Activated T-cell treated with anti-CD3 and anti-CD28 coated beads, Interleukin-2, amount 50 U/mL, for 24 hours (primary cell): Measurements from ENCODE around the gene PACRG.

Source experiments
- DNase-seq: peaks from one replicate; pipeline ENCODE4 v3.0.0-alpha.2; 2020
- H3K27ac Mint-ChIP-seq: 2 replicates; pipeline ENCODE4 v1.8.0; 2020; ENCODE audit warnings: mild to moderate bottlenecking, mixed read lengths
- H3K27me3 Mint-ChIP-seq: 2 replicates; pipeline ENCODE4 v1.8.0; 2020; ENCODE audit warnings: mixed read lengths
- H3K36me3 Mint-ChIP-seq: 2 replicates; pipeline ENCODE4 v1.8.0; 2020; ENCODE audit warnings: low read depth, mixed read lengths
- H3K4me1 Mint-ChIP-seq: 2 replicates; pipeline ENCODE4 v1.8.0; 2020; ENCODE audit warnings: low read depth, mixed read lengths
- H3K4me3 Mint-ChIP-seq: 2 replicates; pipeline ENCODE4 v1.8.0; 2020; ENCODE audit warnings: mild to moderate bottlenecking, moderate library complexity, mixed read lengths
- H3K9me3 Mint-ChIP-seq: 2 replicates; pipeline ENCODE4 v1.8.0; 2020; ENCODE audit warnings: mixed read lengths

Gene PACRG

GRCh38 chr6:162700966-162701365 lies 26.8 kb upstream of the PACRG start:
- Mint-ChIP-seq H3K4me1 (no peaks in the 10 kb centered on the region), H3K4me3 (no peak overlapping the region), H3K36me3 (no peaks in the 10 kb centered on the region), H3K27me3 (no peaks in the 10 kb centered on the region), H3K9me3 (no peaks in the 10 kb centered on the region), H3K27ac (no peak overlapping the region)
- no peak for DNase-seq

- Mint-ChIP-seq H3K4me3 (no peak overlapping the region), H3K27ac (no peak overlapping the region), H3K27me3 (no peaks in the 10 kb centered on the region), H3K9me3 (no peaks in the 10 kb centered on the region), H3K36me3 (no peaks in the 10 kb centered on the region), H3K4me1 (peaks cover 3% of the 10 kb centered on the region)
- no peak for DNase-seq
These were observed 26.2 kb upstream of the PACRG start for GRCh38 chr6:162701551-162701950.

GRCh38 chr6:162702446-162702845 lies 25.3 kb upstream of the PACRG start:
- DNase-seq: no peak
- peaks cover 3% of the 10 kb centered on the region for H3K4me1 Mint-ChIP-seq
- H3K27ac Mint-ChIP-seq: no peak overlapping the region
- no peaks in the 10 kb centered on the region for H3K9me3 Mint-ChIP-seq
- no peak overlapping the region for H3K4me3 Mint-ChIP-seq
- no peaks in the 10 kb centered on the region for H3K27me3 Mint-ChIP-seq
- no peaks in the 10 kb centered on the region for H3K36me3 Mint-ChIP-seq

GRCh38 chr6:162704001-162704400 lies 23.8 kb upstream of the PACRG start:
- Mint-ChIP-seq H3K36me3 (no peaks in the 10 kb centered on the region), H3K27ac (no peak overlapping the region), H3K27me3 (no peaks in the 10 kb centered on the region), H3K9me3 (no peaks in the 10 kb centered on the region), H3K4me1 (peaks cover 3% of the 10 kb centered on the region), H3K4me3 (no peak overlapping the region)
- no peak for DNase-seq

GRCh38 chr6:162705736-162706135 lies 22.0 kb upstream of the PACRG start:
- no peak overlapping the region for H3K4me3 Mint-ChIP-seq
- DNase-seq: no peak
- no peaks in the 10 kb centered on the region for H3K9me3 Mint-ChIP-seq
- no peak overlapping the region for H3K27ac Mint-ChIP-seq
- H3K27me3 Mint-ChIP-seq: no peaks in the 10 kb centered on the region
- peaks cover 3% of the 10 kb centered on the region for H3K4me1 Mint-ChIP-seq
- no peaks in the 10 kb centered on the region for H3K36me3 Mint-ChIP-seq

- Mint-ChIP-seq H3K36me3 (no peaks in the 10 kb centered on the region), H3K4me3 (no peak overlapping the region), H3K4me1 (peaks cover 3% of the 10 kb centered on the region), H3K27me3 (no peaks in the 10 kb centered on the region), H3K27ac (no peak overlapping the region), H3K9me3 (no peaks in the 10 kb centered on the region)
- no peak for DNase-seq
These were observed 21.5 kb upstream of the PACRG start for GRCh38 chr6:162706232-162706631.

GRCh38 chr6:162708971-162709370 lies 18.8 kb upstream of the PACRG start:
- DNase-seq: no peak
- H3K9me3 Mint-ChIP-seq: no peaks in the 10 kb centered on the region
- H3K27ac Mint-ChIP-seq: no peak overlapping the region
- peaks cover 2% of the 10 kb centered on the region for H3K36me3 Mint-ChIP-seq
- H3K4me1 Mint-ChIP-seq: peaks cover 3% of the 10 kb centered on the region
- H3K4me3 Mint-ChIP-seq: no peak overlapping the region
- H3K27me3 Mint-ChIP-seq: no peaks in the 10 kb centered on the region

GRCh38 chr6:162709431-162709830 lies 18.3 kb upstream of the PACRG start:
- Mint-ChIP-seq H3K27me3 (no peaks in the 10 kb centered on the region), H3K36me3 (peaks cover 2% of the 10 kb centered on the region), H3K9me3 (no peaks in the 10 kb centered on the region), H3K4me1 (peaks cover 3% of the 10 kb centered on the region), H3K4me3 (no peak overlapping the region), H3K27ac (no peak overlapping the region)
- no peak for DNase-seq

- no peaks in the 10 kb centered on the region for H3K27me3 Mint-ChIP-seq
- H3K4me1 Mint-ChIP-seq: peaks cover 3% of the 10 kb centered on the region
- H3K36me3 Mint-ChIP-seq: peaks cover 2% of the 10 kb centered on the region
- no peak for DNase-seq
- no peak overlapping the region for H3K4me3 Mint-ChIP-seq
- H3K9me3 Mint-ChIP-seq: no peaks in the 10 kb centered on the region
- H3K27ac Mint-ChIP-seq: no peak overlapping the region
These were observed 17.4 kb upstream of the PACRG start for GRCh38 chr6:162710419-162710818.

GRCh38 chr6:162710936-162711335 lies 16.8 kb upstream of the PACRG start:
- DNase-seq: no peak
- no peaks in the 10 kb centered on the region for H3K9me3 Mint-ChIP-seq
- no peak overlapping the region for H3K27ac Mint-ChIP-seq
- H3K4me3 Mint-ChIP-seq: no peak overlapping the region
- peaks cover 3% of the 10 kb centered on the region for H3K4me1 Mint-ChIP-seq
- no peaks in the 10 kb centered on the region for H3K27me3 Mint-ChIP-seq
- peaks cover 2% of the 10 kb centered on the region for H3K36me3 Mint-ChIP-seq

GRCh38 chr6:162711376-162711775 lies 16.4 kb upstream of the PACRG start:
- DNase-seq: no peak
- H3K36me3 Mint-ChIP-seq: peaks cover 2% of the 10 kb centered on the region
- H3K4me3 Mint-ChIP-seq: no peak overlapping the region
- H3K4me1 Mint-ChIP-seq: peaks cover 1% of the 10 kb centered on the region
- no peaks in the 10 kb centered on the region for H3K27me3 Mint-ChIP-seq
- no peaks in the 10 kb centered on the region for H3K9me3 Mint-ChIP-seq
- no peak overlapping the region for H3K27ac Mint-ChIP-seq

- no peaks in the 10 kb centered on the region for H3K27me3 Mint-ChIP-seq
- no peak overlapping the region for H3K27ac Mint-ChIP-seq
- no peaks in the 10 kb centered on the region for H3K4me1 Mint-ChIP-seq
- H3K36me3 Mint-ChIP-seq: peaks cover 2% of the 10 kb centered on the region
- H3K9me3 Mint-ChIP-seq: peaks cover 4% of the 10 kb centered on the region
- no peak overlapping the region for H3K4me3 Mint-ChIP-seq
- no peak for DNase-seq
These were observed 15.1 kb upstream of the PACRG start for GRCh38 chr6:162712694-162713093.

GRCh38 chr6:162713974-162714780 lies 13.6 kb upstream of the PACRG start:
- H3K4me1 Mint-ChIP-seq: no peaks in the 10 kb centered on the region
- no peak overlapping the region for H3K4me3 Mint-ChIP-seq
- no peak overlapping the region for H3K27ac Mint-ChIP-seq
- no peaks in the 10 kb centered on the region for H3K27me3 Mint-ChIP-seq
- H3K9me3 Mint-ChIP-seq: peaks cover 6% of the 10 kb centered on the region
- H3K36me3 Mint-ChIP-seq: peaks cover 2% of the 10 kb centered on the region
- DNase-seq: no peak

- DNase-seq: no peak
- Mint-ChIP-seq H3K27ac (no peak overlapping the region), H3K9me3 (peaks cover 6% of the 10 kb centered on the region), H3K4me3 (no peak overlapping the region), H3K36me3 (peaks cover 2% of the 10 kb centered on the region), H3K4me1 (no peaks in the 10 kb centered on the region), H3K27me3 (no peaks in the 10 kb centered on the region)
These were observed 12.2 kb upstream of the PACRG start for GRCh38 chr6:162715601-162716000.

GRCh38 chr6:162719528-162719927 lies 8.2 kb upstream of the PACRG start:
- no peak for DNase-seq
- H3K36me3 Mint-ChIP-seq: no peaks in the 10 kb centered on the region
- H3K4me1 Mint-ChIP-seq: no peaks in the 10 kb centered on the region
- peaks cover 6% of the 10 kb centered on the region for H3K9me3 Mint-ChIP-seq
- no peaks in the 10 kb centered on the region for H3K27me3 Mint-ChIP-seq
- no peak overlapping the region for H3K27ac Mint-ChIP-seq
- no peak overlapping the region for H3K4me3 Mint-ChIP-seq

GRCh38 chr6:162721404-162721687 lies 6.4 kb upstream of the PACRG start:
- Mint-ChIP-seq H3K27me3 (no peaks in the 10 kb centered on the region), H3K4me3 (no peak overlapping the region), H3K27ac (no peak overlapping the region), H3K9me3 (peaks cover 6% of the 10 kb centered on the region), H3K36me3 (no peaks in the 10 kb centered on the region), H3K4me1 (peaks cover 2% of the 10 kb centered on the region)
- DNase-seq: no peak
